T47D (cell line): ENCODE results near the gene TBRG4.
"Not testable (repeated sequence)": the region's sequence is repeated elsewhere in the genome, so short reads cannot be mapped to it uniquely, and the experiment has no call there.

Experiments
- DNase-seq, 2 experiments: peaks; one replicate each; pipeline versions ENCODE4 v3.0.0 to v3.0.0-alpha.2; 2011 to 2012; ENCODE audit warnings: low read depth in 1 of 2, low spot score in 1 of 2
- JUND ChIP-seq: IDR thresholded peaks from 2 replicates; pipeline ENCODE4 v1.6.1; 2012; ENCODE audit warnings: low read depth
- in situ Hi-C: cut with HindIII; loops from 2 replicates; pipeline ENCODE4 v1.10.0; 2016; ENCODE audit warnings: low sequenced_read_pairs, low pct_unique_long_range_greater_than_20kb

Gene TBRG4

GRCh38 chr7:45111298-45112223 is at the start of gene TBRG4:
Gene TBRG4 (minus strand): TSS chr7:45111697. CDS start chr7:45109237, 2,460 bp downstream.
- no peak for TF ChIP-seq JUND
- in situ Hi-C loops = no loop called here
- peak; percentile 82 to 97 for DNase-seq

GRCh38 chr7:45161138-45161537 is 49.6 kb upstream of the TBRG4 start:
- in situ Hi-C loops = no loop called here
- TF ChIP-seq JUND = no peak

GRCh38 chr7:45160417-45160881 is 49.0 kb upstream of the TBRG4 start:
- TF ChIP-seq JUND = no peak
- DNase-seq = no peak
- in situ Hi-C loops = no loop called here

More at GRCh38 chr7:45161138-45161537, 49.6 kb upstream of the TBRG4 start:
- no peak for DNase-seq

- no peak for TF ChIP-seq JUND
- in situ Hi-C loops = no loop called here
- no peak for DNase-seq
Measured at GRCh38 chr7:45159296-45159695, 47.8 kb upstream of the TBRG4 start.

- DNase-seq = no peak
- in situ Hi-C loops = no loop called here
- TF ChIP-seq JUND = no peak
Measured at GRCh38 chr7:45158471-45158870, 47.0 kb upstream of the TBRG4 start.

GRCh38 chr7:45157653-45158401 is 46.3 kb upstream of the TBRG4 start, which contains the start of gene RAMP3:
Gene RAMP3 (plus strand): TSS chr7:45157791. CDS start chr7:45157829, 38 bp downstream.
- TF ChIP-seq JUND = no peak
- in situ Hi-C loops = no loop called here
- no peak for DNase-seq

GRCh38 chr7:45157286-45157652 is 45.8 kb upstream of the TBRG4 start:
- in situ Hi-C loops = no loop called here
- no peak for TF ChIP-seq JUND
- DNase-seq = no peak

GRCh38 chr7:45156516-45157272 is 45.2 kb upstream of the TBRG4 start:
- in situ Hi-C loops = no loop called here
- TF ChIP-seq JUND = no peak
- no peak for DNase-seq

GRCh38 chr7:45155941-45156340 is 44.4 kb upstream of the TBRG4 start:
- DNase-seq = no peak
- TF ChIP-seq JUND = no peak
- in situ Hi-C loops = no loop called here

GRCh38 chr7:45155357-45155900 is 43.9 kb upstream of the TBRG4 start:
- no peak for DNase-seq
- in situ Hi-C loops = no loop called here
- TF ChIP-seq JUND = no peak

GRCh38 chr7:45153861-45154260 is 42.4 kb upstream of the TBRG4 start:
- DNase-seq, in situ Hi-C loops: not testable (repeated sequence)

- TF ChIP-seq JUND = no peak
- DNase-seq = no peak
- in situ Hi-C loops = no loop called here
Measured at GRCh38 chr7:45153233-45153632, 41.7 kb upstream of the TBRG4 start.

GRCh38 chr7:45151967-45152366 is 40.5 kb upstream of the TBRG4 start:
- no peak for TF ChIP-seq JUND
- DNase-seq = no peak
- in situ Hi-C loops = no loop called here
